GM18870 (cell line): ENCODE results near the gene NOP10.
A peak's percentile ranks its signal among the peaks of the same experiment; 100 is the strongest.
"Not testable (repeated sequence)": the region's sequence is repeated elsewhere in the genome, so short reads cannot be mapped to it uniquely, and the experiment has no call there.

Experiments
- ATAC-seq: cut with Tn5 transposase; IDR thresholded peaks from one replicate; pipeline ENCODE4 v1.9.1; 2021; ENCODE audit warnings: moderate library complexity; ENCODE audit not compliant: unreplicated experiment

The NOP10 gene

GRCh38 chr15:34342737-34343575 is at the start of gene NOP10, which contains the start of gene NUTM1:
Gene NOP10 (minus strand): TSS chr15:34343136. CDS start chr15:34343073, 63 bp downstream.
Gene NUTM1 (plus strand): TSS chr15:34343315. CDS start chr15:34343697, 382 bp downstream.
- peak; percentile 82 for ATAC-seq

- ATAC-seq: not testable (repeated sequence)
These were observed 46.7 kb upstream of the NOP10 start for GRCh38 chr15:34389594-34390086.

DNA sequence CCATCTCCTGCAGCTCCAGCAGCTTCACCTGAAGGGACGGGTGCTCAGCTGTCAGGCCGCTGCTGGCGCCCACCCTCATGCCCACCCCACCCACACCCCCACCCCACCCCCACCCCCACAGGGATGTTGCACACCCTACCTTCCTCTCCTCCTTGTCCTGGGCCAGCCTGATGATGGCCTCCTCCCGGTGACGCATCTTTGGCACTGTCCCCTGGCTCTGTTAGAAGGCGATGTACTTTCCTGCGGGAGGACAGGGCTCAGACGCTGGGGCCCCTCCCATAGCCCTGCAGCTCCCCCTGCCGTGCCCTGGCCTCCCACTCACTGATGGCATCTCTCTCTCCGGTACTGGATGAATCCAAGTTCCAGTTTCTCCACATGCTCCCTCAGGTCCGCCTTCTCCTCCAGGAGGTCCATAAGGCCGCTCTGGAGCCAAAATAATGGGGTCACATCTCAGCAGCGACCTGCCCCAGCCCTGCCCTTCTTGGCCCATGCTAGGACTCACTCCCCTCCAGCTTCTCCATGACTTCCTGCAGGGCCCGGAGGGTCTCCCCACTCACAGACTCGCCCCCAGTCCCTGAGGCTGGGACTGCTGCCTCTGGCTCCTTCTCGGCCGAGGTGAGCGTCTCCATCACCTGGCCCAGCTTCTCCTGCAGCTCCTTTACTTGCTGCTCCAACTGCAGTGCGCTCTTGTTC is 39.0 kb upstream of the NOP10 start:
- not testable (repeated sequence) for ATAC-seq

- ATAC-seq: not testable (repeated sequence)
These were observed 37.6 kb upstream of the NOP10 start for GRCh38 chr15:34380491-34380890.

GRCh38 chr15:34376856-34377255 is 33.9 kb upstream of the NOP10 start:
- no peak for ATAC-seq

DNA sequence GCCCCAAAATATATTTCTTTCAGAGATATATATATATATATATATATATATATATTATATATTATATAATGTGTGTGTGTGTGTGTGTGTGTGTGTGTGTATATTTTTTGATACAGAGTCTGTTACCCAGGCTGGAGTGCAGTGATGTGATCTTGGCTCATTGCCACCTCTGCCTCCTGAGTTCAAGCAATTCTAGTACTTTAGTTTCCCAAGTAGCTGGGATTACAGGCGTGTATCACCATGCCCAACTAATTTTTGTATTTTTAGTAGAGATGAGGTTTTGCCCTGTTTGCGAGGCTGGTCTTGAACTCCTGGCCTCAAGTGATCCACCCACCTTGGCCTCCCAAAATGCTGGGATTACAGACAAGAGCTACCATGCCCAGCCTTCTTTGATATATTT is 32.6 kb upstream of the NOP10 start:
- not testable (repeated sequence) for ATAC-seq

- ATAC-seq: no peak
These were observed 31.9 kb upstream of the NOP10 start for GRCh38 chr15:34374816-34375215.

GRCh38 chr15:34373951-34374350 is 31.0 kb upstream of the NOP10 start:
- ATAC-seq: no peak

DNA sequence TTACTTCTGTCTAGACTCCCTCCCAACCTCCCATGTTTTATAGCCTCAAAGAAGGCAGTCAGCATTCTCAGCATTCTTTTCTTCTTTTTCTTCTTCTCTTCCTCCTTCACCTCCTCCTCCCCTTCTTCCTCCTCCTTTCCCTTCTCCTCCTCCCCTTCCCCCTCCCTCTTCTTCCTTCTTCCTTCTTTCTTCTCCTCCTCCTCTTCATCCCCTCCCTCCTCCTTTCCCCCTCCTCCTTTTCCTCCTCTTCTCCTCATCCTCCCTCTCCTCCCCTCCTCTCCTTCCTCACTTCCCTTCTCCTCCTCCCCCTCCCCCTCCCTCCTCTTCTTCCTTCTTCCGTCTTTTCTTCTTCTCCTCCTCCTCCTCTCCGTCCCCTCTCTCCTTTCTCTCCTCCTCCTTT is 27.7 kb upstream of the NOP10 start:
- ATAC-seq: no peak

DNA sequence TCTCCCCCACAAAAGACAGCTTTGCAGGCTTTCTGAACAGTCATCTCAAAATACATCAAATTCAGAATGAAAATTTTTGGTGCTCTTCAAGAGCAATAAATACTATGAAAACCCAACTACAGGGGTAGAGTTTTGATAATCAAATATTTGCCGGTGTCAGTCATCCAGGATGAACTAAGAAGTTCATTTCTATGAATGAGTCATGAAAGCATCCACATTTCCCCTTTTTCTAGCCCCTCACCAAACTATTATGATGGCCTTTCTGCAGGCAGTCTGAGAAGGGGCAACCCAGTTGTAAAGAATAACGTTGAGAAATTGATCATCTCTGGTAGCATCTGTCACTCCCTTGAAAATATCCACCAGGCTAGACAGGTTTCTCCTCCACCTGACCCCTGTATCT is 27.2 kb upstream of the NOP10 start:
- ATAC-seq: no peak

- peak; percentile 71 for ATAC-seq
These were observed 24.5 kb upstream of the NOP10 start, which contains the start of gene LPCAT4 for GRCh38 chr15:34367101-34368081. Gene LPCAT4 (minus strand): TSS chr15:34367196. CDS start chr15:34367100, 96 bp downstream.

DNA sequence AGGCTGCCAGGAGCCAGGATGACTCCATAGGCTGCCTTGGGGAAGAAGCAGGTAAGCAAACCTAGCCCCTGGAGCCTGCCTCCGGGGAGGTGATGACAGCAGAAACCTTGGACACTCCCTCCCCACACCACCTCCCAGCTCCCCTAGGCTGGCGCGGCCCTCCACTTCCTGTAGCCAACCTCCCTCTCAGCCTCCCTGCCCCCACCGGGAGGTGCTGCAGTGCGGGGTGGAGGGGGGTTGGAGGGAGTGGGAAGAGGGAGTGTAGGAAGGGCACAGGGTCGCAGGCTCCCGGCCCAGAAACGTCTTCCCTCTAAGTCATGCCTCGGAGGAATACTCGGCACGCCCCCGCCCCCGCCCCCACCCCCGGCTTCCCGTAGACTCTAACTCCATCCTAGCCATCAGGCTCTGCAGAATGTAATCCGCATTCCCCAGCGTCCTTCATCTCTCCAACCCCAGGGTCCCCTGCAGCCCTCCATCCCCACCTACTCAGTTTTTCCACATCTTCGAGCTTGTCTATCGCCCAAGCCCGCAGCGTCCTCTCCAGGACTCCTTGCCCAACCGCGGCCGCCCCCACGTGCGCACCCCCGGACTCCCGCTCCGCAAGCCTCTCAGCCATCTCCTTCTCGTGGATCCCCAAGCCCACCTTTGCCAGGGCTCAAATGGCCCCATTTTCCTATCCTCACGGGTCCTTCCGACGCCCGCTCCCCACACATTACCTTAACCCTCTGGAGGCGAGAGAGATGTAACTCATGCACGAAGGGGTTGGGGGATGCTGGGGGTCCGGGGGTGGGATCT is 23.5 kb upstream of the NOP10 start:
- no peak for ATAC-seq

- no peak for ATAC-seq
These were observed 22.9 kb upstream of the NOP10 start for GRCh38 chr15:34365836-34366235.

DNA sequence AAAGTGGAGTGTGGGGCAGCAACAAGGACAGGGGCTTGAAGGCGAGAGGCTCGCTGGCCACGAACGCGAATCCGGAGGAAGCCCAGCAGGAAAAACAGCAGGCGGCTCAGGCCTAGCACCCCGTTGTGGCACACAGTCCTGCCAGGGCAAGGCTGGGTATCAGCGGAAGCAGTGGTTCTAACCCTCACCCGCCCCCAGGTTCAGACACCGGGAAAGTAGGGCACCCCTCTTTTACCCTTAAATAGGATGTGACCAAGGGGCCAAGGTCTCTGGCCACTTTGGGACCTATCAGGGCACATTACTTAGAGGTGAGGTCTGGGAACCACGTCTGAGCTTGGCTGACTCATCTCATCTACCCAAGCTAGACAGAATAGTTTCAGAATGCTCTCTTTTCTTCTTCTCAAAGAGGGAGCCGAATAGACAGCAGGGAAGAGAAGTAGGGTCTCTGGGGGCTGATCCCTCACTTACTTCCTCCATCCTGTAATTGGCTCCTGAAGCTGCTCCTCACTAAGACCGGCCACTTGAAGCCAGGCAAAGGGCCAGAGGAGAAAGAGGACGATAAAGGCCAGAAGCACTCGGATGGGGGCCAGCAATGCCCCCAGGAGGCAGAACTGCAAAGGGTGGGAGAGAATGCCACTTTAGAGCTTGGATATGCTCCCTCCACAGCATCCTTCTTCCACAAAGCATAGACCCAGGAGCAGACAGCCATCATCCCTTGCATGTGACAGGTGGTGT is 22.3 kb upstream of the NOP10 start:
- ATAC-seq: no peak

DNA sequence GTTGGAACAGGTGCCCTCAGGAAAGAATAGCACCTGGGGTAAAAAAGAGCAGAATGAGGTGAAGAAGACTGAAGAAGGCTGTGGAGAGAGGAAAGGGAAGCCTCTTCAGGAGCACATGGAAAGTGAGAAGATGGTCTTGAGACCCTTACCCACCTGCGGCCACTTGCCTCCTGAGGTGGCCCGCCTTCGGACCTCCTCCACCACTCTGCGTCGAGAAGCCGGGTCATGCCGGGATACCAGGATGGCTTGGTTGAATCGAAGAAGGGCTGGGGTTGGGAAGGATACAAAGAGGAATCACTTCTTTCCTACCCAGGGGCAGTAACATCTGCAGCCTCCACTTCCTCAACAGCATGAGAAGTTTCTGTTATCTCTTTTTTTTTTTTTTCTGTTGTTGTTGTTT is 21.1 kb upstream of the NOP10 start:
- ATAC-seq: no peak

GRCh38 chr15:34362047-34362773 is 19.3 kb upstream of the NOP10 start:
- ATAC-seq: no peak

GRCh38 chr15:34361278-34361677 is 18.3 kb upstream of the NOP10 start:
- no peak for ATAC-seq

DNA sequence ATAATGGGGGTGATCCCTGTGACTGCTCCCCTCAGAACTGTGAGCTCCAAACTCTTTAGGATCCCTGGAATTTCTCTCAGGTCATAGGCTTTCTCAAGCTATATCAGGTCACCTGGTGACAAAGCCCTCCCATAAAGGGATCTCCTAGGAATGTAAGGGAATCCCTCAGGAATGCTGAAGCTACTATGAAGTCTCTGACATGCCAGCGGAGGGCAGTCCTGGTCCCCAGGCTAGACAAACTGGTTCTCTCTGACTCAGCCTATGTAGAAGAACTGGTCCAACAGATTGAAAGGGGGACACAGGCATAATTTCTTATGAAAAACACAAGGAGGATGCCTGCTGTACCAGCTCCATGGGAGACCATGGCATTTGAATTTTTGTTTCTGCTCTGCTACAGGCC is 17.4 kb upstream of the NOP10 start:
- no peak for ATAC-seq
